Right lobe of liver (tissue), 4 donors: ENCODE results near the gene LMO7.

Experiments
- CTCF ChIP-seq, 4 donors: fragments of 200-600 bp in 3 of 4; fragments of 450-650 bp in 1 of 4; IDR thresholded peaks; one replicate each; pipeline versions ENCODE4 v1.5.1 to v1.8.0; 2016 to 2022; ENCODE audit warnings: antibody characterized with exemption in 4 of 4, mild to moderate bottlenecking in 2 of 4
- POLR2A ChIP-seq: fragments of 450-650 bp; IDR thresholded peaks from one replicate; pipeline ENCODE4 v1.6.1; 2017; ENCODE audit warnings: antibody characterized with exemption, mild to moderate bottlenecking
- donor health status: DM: no; HTN: no; CAD: no.
- donor health status: DM: no; HTN: no; CAD: no.
- donor health status: DM: no; HTN: yes; CAD: no.

GRCh38 chr13:75749407-75749806 lies 113.3 kb downstream of the LMO7 start:
- TF ChIP-seq CTCF (IDR thresholded peaks at IDR 0.05) = no peak
- TF ChIP-seq POLR2A = no peak
